ENCODE measurements around the gene CA4. TPM values are rescaled to one million over a fixed set of nuclear protein-coding genes. Genes with fewer than 3 reads are reported as not detected.
A peak's percentile ranks its signal among the peaks of the same experiment; 100 is the strongest.

Gene CA4
- total and polyA plus RNA-seq, 10 donors: 1.7 to 19.3 (median 8.1) TPM

- Histone ChIP-seq H3K9me3 (no peaks in the 10 kb centered on the region), H3K36me3 (peaks cover 0 to 44% (median 0%) of the 10 kb centered on the region in 6 donors), H3K27me3 (replicated peaks in 1 of 7) (peaks cover 0 to 71% (median 0%) of the 10 kb centered on the region in 7 donors), H3K4me1 (peaks cover 0 to 37% (median 19%) of the 10 kb centered on the region in 6 donors), H3K4me3 (no peak overlapping the region), H3K27ac (no peak overlapping the region)
- no peak for DNase-seq
- WGBS, 5 donors: 78 to 92% (median 83%) methylated on average over 6 of the region's 6 CpGs
- intact Hi-C loops (cut with DNase I; ENCODE audit: low total_unique reads): no loop called here
- no peak for TF ChIP-seq POLR2A (IDR thresholded peaks at IDR 0.05)
- TF ChIP-seq CTCF (IDR thresholded peaks at IDR 0.05 in 8 of 11, conservative IDR thresholded peaks at IDR 0.05 in 3 of 11): no peak
- no peak for TF ChIP-seq POLR2AphosphoS5 (IDR thresholded peaks at IDR 0.05)
Observed at GRCh38 chr17:60159479-60159866, 9.7 kb downstream of the CA4 start.

- peaks cover 0 to 45% (median 19%) of the 10 kb centered on the region in 6 donors for H3K4me1 ChIP-seq
- intact Hi-C loops (cut with DNase I; ENCODE audit: low total_unique reads): no loop called here
- H3K9me3 ChIP-seq: no peaks in the 10 kb centered on the region
- H3K36me3 ChIP-seq: peaks cover 0 to 40% (median 0%) of the 10 kb centered on the region in 6 donors
- H3K27me3 ChIP-seq (replicated peaks in 1 of 7): peaks cover 0 to 59% (median 0%) of the 10 kb centered on the region in 7 donors
- WGBS, 5 donors: 65 to 78% (median 71%) methylated on average over 7 to 10 of the region's 10 CpGs
- TF ChIP-seq POLR2A (IDR thresholded peaks at IDR 0.05) (no peak), POLR2AphosphoS5 (IDR thresholded peaks at IDR 0.05) (no peak)
- H3K4me3 ChIP-seq: peak overlapping the region in 1 of 8 donors; percentile 25
- no peak for DNase-seq
- H3K27ac ChIP-seq: peak overlapping the region in 3 of 8 donors; percentile 51 to 70 (median 56)
Observed at GRCh38 chr17:60160829-60161501, 11.2 kb downstream of the CA4 start.

- TF ChIP-seq POLR2A (IDR thresholded peaks at IDR 0.05): no peak
- peak in 2 of 3 donors; percentile 38 to 73 for TF ChIP-seq POLR2AphosphoS5 (IDR thresholded peaks at IDR 0.05)
- no peak for TF ChIP-seq CTCF (IDR thresholded peaks at IDR 0.05 in 8 of 11, conservative IDR thresholded peaks at IDR 0.05 in 3 of 11)
- H3K9me3 ChIP-seq: no peaks in the 10 kb centered on the region
- peaks cover 0 to 48% (median 19%) of the 10 kb centered on the region in 6 donors for H3K4me1 ChIP-seq
- peak overlapping the region in 1 of 8 donors; percentile 25 for H3K4me3 ChIP-seq
- peak overlapping the region in 3 of 8 donors; percentile 51 to 70 (median 56) for H3K27ac ChIP-seq
- H3K27me3 ChIP-seq (replicated peaks in 1 of 7): peaks cover 0 to 51% (median 0%) of the 10 kb centered on the region in 7 donors
- peaks cover 0 to 33% (median 0%) of the 10 kb centered on the region in 6 donors for H3K36me3 ChIP-seq
- peak; percentile 86 for DNase-seq
- intact Hi-C loops (cut with DNase I; ENCODE audit: low total_unique reads): no loop called here
- WGBS, 5 donors: 26 to 34% (median 30%) methylated on average over 13 to 17 of the region's 17 CpGs
Observed at GRCh38 chr17:60161598-60162330, 12.0 kb downstream of the CA4 start.

GRCh38 chr17:60163108-60163784 lies 13.5 kb downstream of the CA4 start:
- H3K4me3 ChIP-seq: no peak overlapping the region
- peaks cover 0 to 18% (median 0%) of the 10 kb centered on the region in 6 donors for H3K36me3 ChIP-seq
- H3K9me3 ChIP-seq: no peaks in the 10 kb centered on the region
- intact Hi-C loops (cut with DNase I; ENCODE audit: low total_unique reads): no loop called here
- DNase-seq: no peak
- TF ChIP-seq POLR2AphosphoS5 (IDR thresholded peaks at IDR 0.05): peak in 1 of 3 donors; percentile 42
- no peak for TF ChIP-seq CTCF (IDR thresholded peaks at IDR 0.05 in 8 of 11, conservative IDR thresholded peaks at IDR 0.05 in 3 of 11)
- WGBS, 5 donors: 52 to 66% (median 60%) methylated on average over 19 to 20 of the region's 20 CpGs
- peaks cover 0 to 36% (median 0%) of the 10 kb centered on the region in 7 donors for H3K27me3 ChIP-seq (replicated peaks in 1 of 7)
- H3K27ac ChIP-seq: peak overlapping the region in 2 of 8 donors; percentile 56 to 70
- H3K4me1 ChIP-seq: peaks cover 0 to 48% (median 19%) of the 10 kb centered on the region in 6 donors

All from spleen (tissue), 11 donors.